ENCODE measurements around the gene NTM.

GRCh38 chr11:132057266-132057665, 686.9 kb downstream of the NTM start:
- TF ChIP-seq POLR2A (IDR thresholded peaks at IDR 0.05) = no peak
- TF ChIP-seq CTCF (IDR thresholded peaks at IDR 0.05) = no peak
- TF ChIP-seq POLR2AphosphoS5 (IDR thresholded peaks at IDR 0.05) = no peak
